Endothelial cell of umbilical vein (primary cell): ENCODE measurements around the gene PPP3CA. TPM values are rescaled to one million over a fixed set of nuclear protein-coding genes. Genes with fewer than 3 reads are reported as not detected.

Source experiments
- BruUV-seq: library from RNA; stranded (reverse); fragments of 400-500 nt; replicated peaks from 2 replicates; lab custom pipeline; 2021; lab: Mats Ljungman, UMichigan
- CTCF ChIA-PET: fragments of 300-600, 350-600 bp; sonication (Branson Sonifier 250); formaldehyde crosslinking; loops from one replicate; lab custom pipeline; 2021; ENCODE audit warnings: antibody characterized with exemption, inconsistent platforms; lab: Charles Lee
- POLR2A ChIA-PET: fragments of 300-600, 350-600 bp; sonication (Branson Sonifier 250); formaldehyde crosslinking; loops from one replicate; lab custom pipeline; 2021; ENCODE audit warnings: antibody characterized with exemption, inconsistent platforms; lab: Charles Lee
- DNase-seq: peaks from one replicate; pipeline ENCODE4 v3.0.0-alpha.2; 2011; ENCODE audit warnings: low read depth, low spot score
- FAIRE-seq: peaks from 2 replicates; lab custom pipeline; 2011; peaks lifted over from hg19 to GRCh38; lab: Jason Lieb, UNC
- H2AFZ ChIP-seq: 2 replicates; pipeline ENCODE4 v1.6.0; 2012; ENCODE audit warnings: low read depth, low read length, control low read depth, inconsistent platforms
- H3K27ac ChIP-seq: 2 replicates; pipeline ENCODE4 v1.5.1; 2011; ENCODE audit warnings: low read depth, mild to moderate bottlenecking, control low read depth, low read length, moderate library complexity; ENCODE audit not compliant: insufficient read depth
- H3K27me3 ChIP-seq, 2 experiments: 2 replicates each; pipeline versions ENCODE4 v1.6.0 to v1.6.1; 2011; ENCODE audit warnings: low read length in 2 of 2, mixed read lengths in 1 of 2; ENCODE audit not compliant: control insufficient read depth in 2 of 2, insufficient read depth in 2 of 2
- H3K36me3 ChIP-seq, 2 experiments: 2 replicates in 1 of 2; 3 replicates in 1 of 2; pipeline ENCODE4 v1.5.1; 2011; ENCODE audit warnings: low read length in 2 of 2, mild to moderate bottlenecking in 1 of 2, moderate library complexity in 1 of 2; ENCODE audit not compliant: control insufficient read depth in 2 of 2, insufficient read depth in 2 of 2; ENCODE audit errors: extremely low read depth in 1 of 2
- H3K4me1 ChIP-seq: 3 replicates; pipeline ENCODE4 v1.5.1; 2011; ENCODE audit warnings: mild to moderate bottlenecking, low read length; ENCODE audit not compliant: control insufficient read depth, insufficient read depth; ENCODE audit errors: extremely low read depth
- H3K4me2 ChIP-seq: 2 replicates; pipeline ENCODE4 v1.6.1; 2011; ENCODE audit warnings: low read length, control low read depth, mixed read lengths; ENCODE audit not compliant: insufficient read depth
- H3K4me3 ChIP-seq, 3 experiments: fragments of 200-600 bp in 1 of 3; sonication (generic), shearing (Covaris generic) in 1 of 3; replicated peaks in 1 of 3; 2 replicates each; pipeline ENCODE4 v1.5.1; 2011 to 2016; ENCODE audit warnings: control low read depth in 3 of 3, low read length in 3 of 3, mild to moderate bottlenecking in 2 of 3, inconsistent platforms in 1 of 3, low read depth in 1 of 3, moderate library complexity in 1 of 3; ENCODE audit not compliant: insufficient read depth in 1 of 3
- H3K79me2 ChIP-seq: 2 replicates; pipeline ENCODE4 v1.6.0; 2012; ENCODE audit warnings: low read length, inconsistent platforms; ENCODE audit not compliant: control insufficient read depth, insufficient read depth
- H3K9ac ChIP-seq: replicated peaks from 2 replicates; pipeline ENCODE3; 2011; ENCODE audit warnings: low read length, control low read depth; ENCODE audit not compliant: insufficient read depth; ENCODE audit errors: extremely low read depth
- H3K9me1 ChIP-seq: replicated peaks from 3 replicates; pipeline ENCODE4 v1.6.0; 2011; ENCODE audit warnings: mild to moderate bottlenecking, low read length; ENCODE audit not compliant: control insufficient read depth, insufficient read depth; ENCODE audit errors: extremely low read depth
- H3K9me3 ChIP-seq: replicated peaks from 2 replicates; pipeline ENCODE4 v1.5.1; 2012; ENCODE audit warnings: low read length, inconsistent platforms; ENCODE audit not compliant: control insufficient read depth, insufficient read depth
- H4K20me1 ChIP-seq: replicated peaks from 2 replicates; pipeline ENCODE3; 2011; ENCODE audit warnings: mild to moderate bottlenecking, low read length; ENCODE audit not compliant: control insufficient read depth, insufficient read depth; ENCODE audit errors: extremely low read depth
- EZH2 ChIP-seq: IDR thresholded peaks from 2 replicates; pipeline ENCODE4 v1.6.1; 2012; ENCODE audit warnings: borderline replicate concordance, low read depth, mild to moderate bottlenecking, moderate library complexity, low read length, inconsistent platforms; ENCODE audit not compliant: severe bottlenecking
- FOS ChIP-seq: IDR thresholded peaks from 2 replicates; pipeline ENCODE4 v1.6.1; 2011; ENCODE audit warnings: mild to moderate bottlenecking, low read length, moderate library complexity, borderline replicate concordance; ENCODE audit not compliant: insufficient read depth
- GATA2 ChIP-seq: IDR thresholded peaks from 2 replicates; pipeline ENCODE4 v1.7.0; 2011; ENCODE audit warnings: low read depth, mild to moderate bottlenecking, moderate library complexity, mixed read lengths, low read length; ENCODE audit not compliant: insufficient read length, insufficient read depth
- JUN ChIP-seq: IDR thresholded peaks from 2 replicates; pipeline ENCODE4 v1.6.1; 2011; ENCODE audit warnings: borderline replicate concordance, low read depth; ENCODE audit not compliant: insufficient read length, insufficient read depth
- MYC ChIP-seq: IDR thresholded peaks from one replicate; pipeline ENCODE4 v1.6.1; 2011; ENCODE audit warnings: mild to moderate bottlenecking, low read depth, low read length
- POLR2A ChIP-seq: IDR thresholded peaks from 2 replicates; pipeline ENCODE4 v1.6.1; 2012; ENCODE audit warnings: low read depth, mild to moderate bottlenecking, control low read depth, low read length
- POLR2AphosphoS5 ChIP-seq: IDR thresholded peaks from 2 replicates; pipeline ENCODE4 v1.6.1; 2012; ENCODE audit warnings: low read depth, mild to moderate bottlenecking, control low read depth, low read length, moderate library complexity; ENCODE audit not compliant: insufficient read depth
- dilution Hi-C: fragments of 300-500 bp; cut with MboI; formaldehyde crosslinking; loops from one replicate; pipeline ENCODE4 v1.15.0; 2019; ENCODE audit warnings: low sequenced_read_pairs; ENCODE audit not compliant: extremely low pct_ligation_motif_present
- intact Hi-C: fragments of 100-400 bp; cut with micrococcal nuclease; formaldehyde crosslinking; loops from one replicate; pipeline ENCODE4 v1.10.0; 2022
- polyA plus RNA-seq, 4 experiments: library from polyadenylated mRNA; depleted of rRNA in 3 of 4; stranded (reverse) in 3 of 4; unstranded in 1 of 4; fragments of >200 nt; gene quantifications; 2 replicates each; pipeline versions ENCODE4 v1.2.1 to v1.2.3, GENCODE V29; 2011 to 2012; ENCODE audit warnings: missing spikeins in 1 of 4
- total RNA-seq: library from RNA; stranded (reverse); gene quantifications from 2 replicates; pipeline ENCODE4 v1.2.3, GENCODE V29; 2021
- TF ChIP-seq, protein P1 (sequence below): IDR thresholded peaks from 2 replicates; pipeline ENCODE4 v1.6.1; 2011; ENCODE audit not compliant: insufficient read depth, insufficient read length
- TF ChIP-seq, protein P2 (sequence below), 2 donors: IDR thresholded peaks; 1 replicate in 1 of 2; 2 replicates in 1 of 2; pipeline ENCODE4 v1.5.1; 2011; ENCODE audit warnings: low read length in 2 of 2, mild to moderate bottlenecking in 2 of 2, moderate library complexity in 2 of 2, control low read depth in 1 of 2, inconsistent platforms in 1 of 2, low read depth in 1 of 2; ENCODE audit not compliant: insufficient read depth in 1 of 2; ENCODE audit errors: extremely low read depth in 1 of 2

PPP3CA gene
- total and polyA plus RNA-seq, 2 donors (not counting 3 experiments of a cell fraction or from before 2014, with no cell fraction given): 7.0 to 43.3 TPM

DNA sequence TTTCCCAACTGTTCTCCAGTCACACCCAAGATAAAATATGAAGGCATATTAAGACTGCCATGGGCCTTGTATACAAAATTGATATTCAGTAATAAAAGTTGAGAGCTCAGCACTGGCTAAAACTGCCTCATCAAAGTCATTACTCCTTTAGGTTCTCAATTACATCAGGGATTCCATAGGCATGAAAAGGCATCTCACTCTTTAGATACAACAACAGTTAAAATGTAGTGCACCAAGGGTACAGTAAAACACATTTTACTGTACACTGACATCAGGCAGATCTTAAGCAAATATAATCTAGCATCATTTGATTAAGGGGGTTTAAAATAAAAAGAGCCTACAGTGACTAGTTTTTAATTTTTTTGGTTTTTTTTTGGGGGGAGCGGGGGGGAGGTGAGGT lies 107.7 kb downstream of the PPP3CA start:
- Histone ChIP-seq H3K79me2 (peaks cover 6% of the 10 kb centered on the region), H2AFZ (no peak overlapping the region), H3K9me3 (no peaks in the 10 kb centered on the region), H3K4me2 (no peak overlapping the region), H3K9ac (no peak overlapping the region), H3K36me3 (no peaks in the 10 kb centered on the region), H3K9me1 (no peaks in the 10 kb centered on the region), H3K4me1 (peaks cover 8% of the 10 kb centered on the region), H3K27me3 (no peaks in the 10 kb centered on the region), H4K20me1 (peaks cover 4% of the 10 kb centered on the region), H3K4me3 (no peak overlapping the region), H3K27ac (no peak overlapping the region)
- no peak for FAIRE-seq
- no TSS peak for BruUV-seq
- dilution Hi-C loops: no loop called here
- POLR2A ChIA-PET: no interaction called here
- CTCF ChIA-PET: no interaction called here
- intact Hi-C loops: no loop called here
- TF ChIP-seq FOS (no peak), JUN (no peak), GATA2 (no peak), POLR2AphosphoS5 (no peak), EZH2 (no peak), MYC (no peak), POLR2A (no peak)
- TF ChIP-seq, protein P1, sequence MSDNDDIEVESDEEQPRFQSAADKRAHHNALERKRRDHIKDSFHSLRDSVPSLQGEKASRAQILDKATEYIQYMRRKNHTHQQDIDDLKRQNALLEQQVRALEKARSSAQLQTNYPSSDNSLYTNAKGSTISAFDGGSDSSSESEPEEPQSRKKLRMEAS: no peak
- TF ChIP-seq, protein P2, sequence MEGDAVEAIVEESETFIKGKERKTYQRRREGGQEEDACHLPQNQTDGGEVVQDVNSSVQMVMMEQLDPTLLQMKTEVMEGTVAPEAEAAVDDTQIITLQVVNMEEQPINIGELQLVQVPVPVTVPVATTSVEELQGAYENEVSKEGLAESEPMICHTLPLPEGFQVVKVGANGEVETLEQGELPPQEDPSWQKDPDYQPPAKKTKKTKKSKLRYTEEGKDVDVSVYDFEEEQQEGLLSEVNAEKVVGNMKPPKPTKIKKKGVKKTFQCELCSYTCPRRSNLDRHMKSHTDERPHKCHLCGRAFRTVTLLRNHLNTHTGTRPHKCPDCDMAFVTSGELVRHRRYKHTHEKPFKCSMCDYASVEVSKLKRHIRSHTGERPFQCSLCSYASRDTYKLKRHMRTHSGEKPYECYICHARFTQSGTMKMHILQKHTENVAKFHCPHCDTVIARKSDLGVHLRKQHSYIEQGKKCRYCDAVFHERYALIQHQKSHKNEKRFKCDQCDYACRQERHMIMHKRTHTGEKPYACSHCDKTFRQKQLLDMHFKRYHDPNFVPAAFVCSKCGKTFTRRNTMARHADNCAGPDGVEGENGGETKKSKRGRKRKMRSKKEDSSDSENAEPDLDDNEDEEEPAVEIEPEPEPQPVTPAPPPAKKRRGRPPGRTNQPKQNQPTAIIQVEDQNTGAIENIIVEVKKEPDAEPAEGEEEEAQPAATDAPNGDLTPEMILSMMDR (IDR thresholded peaks at IDR 0.05; ENCODE audit: extremely low read depth in 1 of 2, insufficient read depth in 1 of 2, low read depth in 1 of 2, low read length in 2 of 2): no peak
- DNase-seq: no peak
